Hepatocyte (in vitro differentiated cells): ENCODE results near the gene WNT4. TPM values are rescaled to one million over a fixed set of nuclear protein-coding genes. Genes with fewer than 3 reads are reported as not detected.

Experiments
- DNase-seq: peaks from one replicate; pipeline ENCODE4 v3.0.0-alpha.2; 2016; ENCODE audit warnings: low spot score
- H2AFZ ChIP-seq: fragments of 200-600 bp; sonication (generic); 2 replicates; pipeline ENCODE4 v1.6.0; 2016; ENCODE audit warnings: antibody characterized with exemption, mild to moderate bottlenecking
- H3K27ac ChIP-seq: fragments of 200-600 bp; sonication (generic); 2 replicates; pipeline ENCODE4 v1.5.1; 2016; ENCODE audit warnings: mild to moderate bottlenecking
- H3K27me3 ChIP-seq: fragments of 200-600 bp; sonication (generic); 2 replicates; pipeline ENCODE4 v1.6.1; 2016
- H3K36me3 ChIP-seq: fragments of 200-600 bp; sonication (generic); replicated peaks from 2 replicates; pipeline ENCODE4 v1.5.1; 2016; ENCODE audit warnings: low read depth; ENCODE audit not compliant: insufficient read depth
- H3K4me1 ChIP-seq: fragments of 200-600 bp; sonication (generic); 2 replicates; pipeline ENCODE4 v1.5.1; 2016; ENCODE audit warnings: mild to moderate bottlenecking, moderate library complexity; ENCODE audit not compliant: insufficient read depth
- H3K4me2 ChIP-seq: fragments of 200-600 bp; sonication (generic); 2 replicates; pipeline ENCODE4 v1.6.0; 2016
- H3K4me3 ChIP-seq: fragments of 200-600 bp; sonication (generic); 2 replicates; pipeline ENCODE4 v1.5.1; 2016; ENCODE audit warnings: mild to moderate bottlenecking
- H3K79me2 ChIP-seq: fragments of 200-600 bp; sonication (generic); 2 replicates; pipeline ENCODE4 v1.6.0; 2017; ENCODE audit warnings: mild to moderate bottlenecking
- H3K9me2 ChIP-seq: fragments of 200-600 bp; sonication (generic); replicated peaks from 2 replicates; pipeline ENCODE4 v1.6.0; 2017; ENCODE audit warnings: mild to moderate bottlenecking; ENCODE audit not compliant: insufficient read depth
- H3K9me3 ChIP-seq: fragments of 200-600 bp; sonication (generic); 2 replicates; pipeline ENCODE4 v1.5.1; 2016; ENCODE audit warnings: low read depth, mild to moderate bottlenecking
- H4K20me1 ChIP-seq: fragments of 200-600 bp; sonication (generic); 2 replicates; pipeline ENCODE4 v1.6.0; 2016; ENCODE audit warnings: mild to moderate bottlenecking; ENCODE audit not compliant: insufficient read depth, poor library complexity, severe bottlenecking
- EZH2 ChIP-seq: fragments of 200-600 bp; sonication (generic); IDR thresholded peaks from 2 replicates; pipeline ENCODE4 v1.6.1; 2016; ENCODE audit warnings: antibody characterized with exemption, mild to moderate bottlenecking, borderline replicate concordance
- EZH2phosphoT487 ChIP-seq: fragments of 200-600 bp; sonication (generic); IDR thresholded peaks from one replicate; pipeline ENCODE4 v1.6.1; 2018; ENCODE audit warnings: antibody characterized with exemption, mild to moderate bottlenecking, low read depth, moderate library complexity; ENCODE audit not compliant: unreplicated experiment, severe bottlenecking
- WGBS: methylation state at CpG from one replicate; pipeline ENCODE4 v1.1.6; 2016; ENCODE audit warnings: low lambda C conversion rate; ENCODE audit errors: missing lambda C conversion rate; 5-methylcytosine and 5-hydroxymethylcytosine counted together
- polyA plus RNA-seq: library from polyadenylated mRNA; unstranded; fragments of >200 nt; fragmentation: Nextera tagmentation; extraction: Ambion mirVana; gene quantifications from 2 replicates; pipeline ENCODE4 v1.2.1, GENCODE V29; 2016
- total RNA-seq: library from RNA; depleted of rRNA; stranded (reverse); fragments of >200 nt; gene quantifications from 2 replicates; pipeline ENCODE4 v1.2.3, GENCODE V29; 2014
- TF ChIP-seq, protein P1 (sequence below): fragments of 200-600 bp; sonication (generic); IDR thresholded peaks from 2 replicates; pipeline ENCODE4 v1.5.1; 2016; ENCODE audit warnings: antibody characterized with exemption, mild to moderate bottlenecking; ENCODE audit not compliant: poor library complexity

The WNT4 gene
- total and polyA plus RNA-seq, 2 experiments from 2014 or later = 1.7 to 5.1 TPM

DNA sequence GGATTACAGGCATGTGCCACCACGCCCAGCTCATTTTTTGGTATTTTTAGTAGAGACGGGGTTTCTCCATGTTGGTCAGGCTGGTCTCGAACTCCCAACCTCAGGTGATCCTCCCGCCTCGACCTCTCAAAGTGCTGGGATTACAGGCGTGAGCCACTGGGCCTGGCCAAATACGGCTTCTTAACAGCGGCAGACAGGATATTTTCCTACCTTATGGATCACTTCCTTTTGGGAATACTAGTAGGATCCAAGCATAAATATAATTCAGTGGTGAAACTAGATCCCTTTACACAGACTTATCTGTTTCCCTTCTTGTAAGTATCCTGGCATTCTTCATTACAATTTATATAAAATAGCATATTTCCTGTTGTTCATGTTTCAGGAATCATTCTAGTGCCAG lies 40.9 kb downstream of the WNT4 start:
- WGBS = 92% methylated on average over 7 of the region's 8 CpGs
- H3K4me2 ChIP-seq = no peak overlapping the region
- peaks cover 5% of the 10 kb centered on the region for H3K36me3 ChIP-seq
- no peak overlapping the region for H2AFZ ChIP-seq
- H3K4me1 ChIP-seq = peaks cover 7% of the 10 kb centered on the region
- TF ChIP-seq EZH2 (no peak), EZH2phosphoT487 (no peak)
- TF ChIP-seq, protein P1, sequence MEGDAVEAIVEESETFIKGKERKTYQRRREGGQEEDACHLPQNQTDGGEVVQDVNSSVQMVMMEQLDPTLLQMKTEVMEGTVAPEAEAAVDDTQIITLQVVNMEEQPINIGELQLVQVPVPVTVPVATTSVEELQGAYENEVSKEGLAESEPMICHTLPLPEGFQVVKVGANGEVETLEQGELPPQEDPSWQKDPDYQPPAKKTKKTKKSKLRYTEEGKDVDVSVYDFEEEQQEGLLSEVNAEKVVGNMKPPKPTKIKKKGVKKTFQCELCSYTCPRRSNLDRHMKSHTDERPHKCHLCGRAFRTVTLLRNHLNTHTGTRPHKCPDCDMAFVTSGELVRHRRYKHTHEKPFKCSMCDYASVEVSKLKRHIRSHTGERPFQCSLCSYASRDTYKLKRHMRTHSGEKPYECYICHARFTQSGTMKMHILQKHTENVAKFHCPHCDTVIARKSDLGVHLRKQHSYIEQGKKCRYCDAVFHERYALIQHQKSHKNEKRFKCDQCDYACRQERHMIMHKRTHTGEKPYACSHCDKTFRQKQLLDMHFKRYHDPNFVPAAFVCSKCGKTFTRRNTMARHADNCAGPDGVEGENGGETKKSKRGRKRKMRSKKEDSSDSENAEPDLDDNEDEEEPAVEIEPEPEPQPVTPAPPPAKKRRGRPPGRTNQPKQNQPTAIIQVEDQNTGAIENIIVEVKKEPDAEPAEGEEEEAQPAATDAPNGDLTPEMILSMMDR = no peak
- H3K9me3 ChIP-seq = no peaks in the 10 kb centered on the region
- peaks cover 72% of the 10 kb centered on the region for H3K79me2 ChIP-seq
- H4K20me1 ChIP-seq = peaks cover 58% of the 10 kb centered on the region
- no peaks in the 10 kb centered on the region for H3K27me3 ChIP-seq
- H3K27ac ChIP-seq = no peak overlapping the region
- no peak overlapping the region for H3K4me3 ChIP-seq
- no peaks in the 10 kb centered on the region for H3K9me2 ChIP-seq
- DNase-seq = no peak

DNA sequence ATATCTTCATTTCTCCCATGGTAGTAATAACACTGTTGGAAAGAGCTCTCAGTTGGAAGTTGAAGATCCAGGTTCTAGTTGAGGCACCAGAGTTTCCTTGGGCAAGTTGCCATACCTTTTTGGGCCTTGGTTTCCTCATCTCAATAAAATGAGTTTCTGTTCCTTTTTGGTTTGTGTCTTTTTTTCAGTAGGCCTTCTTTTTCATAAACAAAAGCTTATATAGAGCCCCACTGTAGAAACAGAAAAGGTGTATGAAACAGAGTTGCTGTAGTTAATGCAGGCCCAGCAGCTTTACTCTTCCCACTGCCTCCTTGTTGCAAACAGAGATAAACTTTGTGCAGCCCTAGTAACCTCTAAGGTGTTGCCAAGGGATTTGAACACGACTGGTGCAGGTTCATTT lies 41.7 kb downstream of the WNT4 start:
- H3K36me3 ChIP-seq = peaks cover 5% of the 10 kb centered on the region
- peaks cover 59% of the 10 kb centered on the region for H4K20me1 ChIP-seq
- 81% methylated on average over 1 of the region's 1 CpG for WGBS
- H3K27ac ChIP-seq = no peak overlapping the region
- no peaks in the 10 kb centered on the region for H3K9me3 ChIP-seq
- no peak overlapping the region for H2AFZ ChIP-seq
- peaks cover 7% of the 10 kb centered on the region for H3K4me1 ChIP-seq
- DNase-seq = no peak
- no peak overlapping the region for H3K4me2 ChIP-seq
- TF ChIP-seq EZH2phosphoT487 = no peak
- TF ChIP-seq EZH2 = no peak
- TF ChIP-seq, protein P1 = no peak
- H3K9me2 ChIP-seq = no peaks in the 10 kb centered on the region
- peaks cover 74% of the 10 kb centered on the region for H3K79me2 ChIP-seq
- no peaks in the 10 kb centered on the region for H3K27me3 ChIP-seq
- no peak overlapping the region for H3K4me3 ChIP-seq

DNA sequence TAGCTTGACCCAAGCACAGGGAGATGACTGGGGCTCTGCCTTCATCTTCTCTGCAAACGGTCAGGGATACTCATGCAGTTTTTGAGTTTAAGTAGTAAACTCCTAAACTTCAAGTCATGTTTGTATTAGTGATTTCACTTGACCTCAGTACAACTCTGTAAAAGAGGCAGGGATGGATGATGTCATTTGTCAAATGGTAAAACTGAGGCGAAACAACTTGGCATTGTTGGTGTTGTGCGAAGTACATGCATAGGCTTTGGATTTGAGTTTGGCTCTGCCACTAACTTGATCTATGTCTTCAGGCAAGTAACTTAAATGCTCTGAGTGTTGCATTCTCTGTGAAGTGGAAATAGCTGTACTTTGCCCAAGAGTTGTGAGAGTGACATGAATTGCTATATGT lies 42.7 kb downstream of the WNT4 start:
- WGBS = 93% methylated on average over 3 of the region's 3 CpGs
- H3K36me3 ChIP-seq = peaks cover 5% of the 10 kb centered on the region
- no peaks in the 10 kb centered on the region for H3K27me3 ChIP-seq
- H3K79me2 ChIP-seq = peaks cover 74% of the 10 kb centered on the region
- no peak overlapping the region for H3K4me2 ChIP-seq
- H3K9me3 ChIP-seq = no peaks in the 10 kb centered on the region
- no peak overlapping the region for H2AFZ ChIP-seq
- no peaks in the 10 kb centered on the region for H3K9me2 ChIP-seq
- no peak overlapping the region for H3K27ac ChIP-seq
- DNase-seq = no peak
- H3K4me1 ChIP-seq = peaks cover 7% of the 10 kb centered on the region
- TF ChIP-seq EZH2phosphoT487 = no peak
- TF ChIP-seq EZH2 = no peak
- TF ChIP-seq, protein P1 = no peak
- H3K4me3 ChIP-seq = no peak overlapping the region
- H4K20me1 ChIP-seq = peaks cover 58% of the 10 kb centered on the region

DNA sequence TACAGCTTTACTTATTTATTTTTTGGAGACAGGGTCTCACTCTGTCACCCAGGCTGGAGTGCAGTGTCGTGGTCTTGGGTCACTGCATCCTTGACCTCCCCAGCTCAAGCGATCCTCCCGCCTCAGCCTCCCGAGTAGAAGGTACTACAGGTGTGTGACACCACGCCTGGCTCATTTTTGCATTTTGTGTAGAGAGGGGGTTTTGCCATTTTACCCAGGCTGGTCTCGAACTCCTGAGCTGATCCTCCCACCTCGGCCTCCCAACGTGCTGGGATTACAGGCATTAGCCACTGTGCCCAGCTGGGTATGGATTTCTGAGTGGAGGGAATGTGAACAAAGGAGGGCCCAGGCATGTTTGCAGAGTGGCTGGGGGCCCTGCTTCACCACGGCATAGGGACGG lies 44.1 kb downstream of the WNT4 start:
- H3K79me2 ChIP-seq = peaks cover 80% of the 10 kb centered on the region
- H2AFZ ChIP-seq = no peak overlapping the region
- TF ChIP-seq, protein P1 = no peak
- H3K27me3 ChIP-seq = no peaks in the 10 kb centered on the region
- peaks cover 62% of the 10 kb centered on the region for H4K20me1 ChIP-seq
- H3K9me2 ChIP-seq = no peaks in the 10 kb centered on the region
- no peak overlapping the region for H3K4me3 ChIP-seq
- H3K36me3 ChIP-seq = peaks cover 5% of the 10 kb centered on the region
- H3K9me3 ChIP-seq = no peaks in the 10 kb centered on the region
- DNase-seq = no peak
- WGBS = 89% methylated on average over 10 of the region's 10 CpGs
- H3K4me2 ChIP-seq = no peak overlapping the region
- H3K4me1 ChIP-seq = peaks cover 7% of the 10 kb centered on the region
- H3K27ac ChIP-seq = no peak overlapping the region
